Breast epithelium (tissue), 4 donors: Measurements from ENCODE around the gene CASQ2. TPM values are rescaled to one million over a fixed set of nuclear protein-coding genes. Genes with fewer than 3 reads are reported as not detected.

ENCODE experiments used
- DNase-seq, 2 donors: peaks; one replicate each; pipeline ENCODE4 v3.0.0-alpha.2; 2019; ENCODE audit warnings: low spot score in 2 of 2
- H3K27ac ChIP-seq, 2 donors: fragments of 200-600 bp; sonication (generic) in 1 of 2; one replicate each; pipeline ENCODE4 v1.5.1; 2016 to 2019; ENCODE audit warnings: mild to moderate bottlenecking in 1 of 2
- H3K27me3 ChIP-seq, 2 donors: fragments of 200-600 bp; sonication (generic) in 1 of 2; one replicate each; pipeline versions ENCODE4 v1.5.1 to v1.6.0; 2017 to 2019; ENCODE audit warnings: control low read depth in 1 of 2, mild to moderate bottlenecking in 1 of 2
- H3K36me3 ChIP-seq: fragments of 200-600 bp; one replicate; pipeline ENCODE4 v1.5.1; 2019
- H3K4me1 ChIP-seq, 2 donors: fragments of 200-600 bp; sonication (generic); one replicate each; pipeline ENCODE4 v1.5.1; 2016 to 2019; ENCODE audit warnings: control low read depth in 1 of 2
- H3K4me3 ChIP-seq, 3 donors: fragments of 200-600 bp; sonication (generic); 1 replicate in 2 of 3; 2 replicates in 1 of 3; pipeline ENCODE4 v1.5.1; 2016 to 2019; ENCODE audit warnings: mild to moderate bottlenecking in 3 of 3, moderate library complexity in 2 of 3
- H3K9me3 ChIP-seq, 2 donors: fragments of 200-600 bp; sonication (generic) in 1 of 2; one replicate each; pipeline ENCODE4 v1.5.1; 2016 to 2019; ENCODE audit warnings: control low read depth in 1 of 2
- CTCF ChIP-seq, 3 donors: fragments of 450-650 bp; IDR thresholded peaks; one replicate each; pipeline ENCODE4 v1.5.1; 2016 to 2017; ENCODE audit warnings: antibody characterized with exemption in 3 of 3, mild to moderate bottlenecking in 3 of 3, moderate library complexity in 3 of 3
- POLR2A ChIP-seq: fragments of 450-650 bp; IDR thresholded peaks from one replicate; pipeline ENCODE4 v1.6.1; 2016; ENCODE audit warnings: antibody characterized with exemption, mild to moderate bottlenecking, moderate library complexity
- POLR2AphosphoS5 ChIP-seq, 3 donors: sonication (generic); formaldehyde crosslinking; IDR thresholded peaks; one replicate each; pipeline ENCODE4 v1.6.1; 2017; ENCODE audit warnings: antibody characterized with exemption in 3 of 3
- intact Hi-C: fragments of 100-400 bp; cut with DNase I; formaldehyde crosslinking; loops from one replicate; pipeline ENCODE4 v1.15.1; 2023; ENCODE audit warnings: low total_unique reads
- total RNA-seq, 3 donors: library from RNA; depleted of rRNA; stranded (reverse); fragments of >200 nt; gene quantifications; one replicate each; pipeline ENCODE4 v1.1.0, GENCODE V29; 2016

CASQ2 gene
- total RNA-seq, 3 donors from 2014 or later = 2.1 to 3.3 (median 2.6) TPM

GRCh38 chr1:115660151-115660550 is 108.4 kb downstream of the CASQ2 start:
- no peaks in the 10 kb centered on the region for H3K27me3 ChIP-seq

GRCh38 chr1:115658646-115659045 is 109.9 kb downstream of the CASQ2 start:
- H3K4me1 ChIP-seq = no peaks in the 10 kb centered on the region
- H3K27ac ChIP-seq = no peak overlapping the region
- no peaks in the 10 kb centered on the region for H3K27me3 ChIP-seq
- TF ChIP-seq CTCF (IDR thresholded peaks at IDR 0.05) (no peak), POLR2AphosphoS5 (IDR thresholded peaks at IDR 0.05) (no peak), POLR2A (no peak)
- H3K36me3 ChIP-seq = no peaks in the 10 kb centered on the region
- no peak for DNase-seq
- intact Hi-C loops = no loop called here
- H3K4me3 ChIP-seq = no peak overlapping the region
- H3K9me3 ChIP-seq = no peaks in the 10 kb centered on the region

More at GRCh38 chr1:115660151-115660550, 108.4 kb downstream of the CASQ2 start:
- H3K27ac ChIP-seq = no peak overlapping the region
- DNase-seq = no peak
- H3K4me3 ChIP-seq = no peak overlapping the region
- intact Hi-C loops = no loop called here
- peaks cover 0 to 3% of the 10 kb centered on the region in 2 donors for H3K4me1 ChIP-seq
- H3K36me3 ChIP-seq = no peaks in the 10 kb centered on the region
- H3K9me3 ChIP-seq = no peaks in the 10 kb centered on the region
- TF ChIP-seq POLR2A = no peak
- no peak for TF ChIP-seq CTCF (IDR thresholded peaks at IDR 0.05)
- TF ChIP-seq POLR2AphosphoS5 (IDR thresholded peaks at IDR 0.05) = no peak

GRCh38 chr1:115656461-115657077 is 111.9 kb downstream of the CASQ2 start:
- intact Hi-C loops = no loop called here
- no peak for TF ChIP-seq POLR2AphosphoS5 (IDR thresholded peaks at IDR 0.05)
- no peak for TF ChIP-seq CTCF (IDR thresholded peaks at IDR 0.05)
- TF ChIP-seq POLR2A = no peak
- Histone ChIP-seq H3K27me3 (no peaks in the 10 kb centered on the region), H3K4me3 (no peak overlapping the region), H3K9me3 (no peaks in the 10 kb centered on the region), H3K27ac (no peak overlapping the region), H3K36me3 (no peaks in the 10 kb centered on the region), H3K4me1 (no peaks in the 10 kb centered on the region)
- DNase-seq = no peak

- no peak for DNase-seq
- intact Hi-C loops = no loop called here
- Histone ChIP-seq H3K36me3 (no peaks in the 10 kb centered on the region), H3K27ac (no peak overlapping the region), H3K4me1 (no peaks in the 10 kb centered on the region), H3K27me3 (no peaks in the 10 kb centered on the region), H3K4me3 (no peak overlapping the region), H3K9me3 (no peaks in the 10 kb centered on the region)
- TF ChIP-seq POLR2AphosphoS5 (IDR thresholded peaks at IDR 0.05) = no peak
- no peak for TF ChIP-seq CTCF (IDR thresholded peaks at IDR 0.05)
- no peak for TF ChIP-seq POLR2A
Measured at GRCh38 chr1:115655916-115656315, 112.6 kb downstream of the CASQ2 start.

GRCh38 chr1:115655306-115655663 is 113.2 kb downstream of the CASQ2 start:
- intact Hi-C loops = no loop called here
- no peak for DNase-seq
- no peaks in the 10 kb centered on the region for H3K4me1 ChIP-seq
- H3K9me3 ChIP-seq = no peaks in the 10 kb centered on the region
- no peak overlapping the region for H3K27ac ChIP-seq
- no peaks in the 10 kb centered on the region for H3K27me3 ChIP-seq
- TF ChIP-seq POLR2A (no peak), POLR2AphosphoS5 (IDR thresholded peaks at IDR 0.05) (no peak), CTCF (IDR thresholded peaks at IDR 0.05) (no peak)
- H3K4me3 ChIP-seq = no peak overlapping the region
- H3K36me3 ChIP-seq = no peaks in the 10 kb centered on the region
